M059J (cell line): ENCODE measurements around the gene RBMS1. TPM values are rescaled to one million over a fixed set of nuclear protein-coding genes. Genes with fewer than 3 reads are reported as not detected.

Experiments used
- DNase-seq: peaks from one replicate; pipeline ENCODE4 v3.0.0-alpha.2; 2012; ENCODE audit warnings: low read depth
- total RNA-seq: library from RNA; depleted of rRNA; stranded (reverse); fragments of >200 nt; shearing (Covaris generic); gene quantifications from 2 replicates; pipeline ENCODE4 v1.2.3, GENCODE V29; 2014

The RBMS1 gene
- total RNA-seq, 1 experiment from 2014 or later, result 52.9 TPM

GRCh38 chr2:160334028-160334741 is 159.4 kb downstream of the RBMS1 start:
- peak; percentile 27 for DNase-seq

- DNase-seq, result no peak
Observed at GRCh38 chr2:160333324-160334027, 160.1 kb downstream of the RBMS1 start.

GRCh38 chr2:160332318-160332717 is 161.3 kb downstream of the RBMS1 start:
- peak; percentile 49 for DNase-seq

- DNase-seq, result no peak
Observed at GRCh38 chr2:160331258-160332025, 162.2 kb downstream of the RBMS1 start.

- DNase-seq, result no peak
Observed at GRCh38 chr2:160328811-160329527, 164.6 kb downstream of the RBMS1 start.

GRCh38 chr2:160326786-160327185 is 166.8 kb downstream of the RBMS1 start:
- DNase-seq, result no peak

- no peak for DNase-seq
Observed at GRCh38 chr2:160325418-160325817, 168.2 kb downstream of the RBMS1 start.

GRCh38 chr2:160324917-160325316 is 168.7 kb downstream of the RBMS1 start:
- no peak for DNase-seq

GRCh38 chr2:160324161-160324800 is 169.3 kb downstream of the RBMS1 start:
- peak; percentile 51 for DNase-seq

- DNase-seq, result no peak
Observed at GRCh38 chr2:160322320-160322719, 171.3 kb downstream of the RBMS1 start.

- DNase-seq, result no peak
Observed at GRCh38 chr2:160321006-160321405, 172.6 kb downstream of the RBMS1 start.

GRCh38 chr2:160319700-160320099 is 173.9 kb downstream of the RBMS1 start:
- DNase-seq, result no peak

- DNase-seq, result no peak
Observed at GRCh38 chr2:160318218-160318617, 175.4 kb downstream of the RBMS1 start.

GRCh38 chr2:160317181-160318099 is 176.2 kb downstream of the RBMS1 start:
- DNase-seq, result peak; percentile 20

GRCh38 chr2:160315337-160315736 is 178.3 kb downstream of the RBMS1 start:
- no peak for DNase-seq

GRCh38 chr2:160310118-160310828 is 183.3 kb downstream of the RBMS1 start:
- DNase-seq, result no peak

- peak; percentile 71 for DNase-seq
Observed at GRCh38 chr2:160309585-160309984, 184.0 kb downstream of the RBMS1 start.

- DNase-seq, result peak; percentile 90
Observed at GRCh38 chr2:160308915-160309314, 184.7 kb downstream of the RBMS1 start.

- DNase-seq, result no peak
Observed at GRCh38 chr2:160308476-160308875, 185.1 kb downstream of the RBMS1 start.

GRCh38 chr2:160306985-160307384 is 186.6 kb downstream of the RBMS1 start:
- no peak for DNase-seq
